NCI-H146 (cell line): ENCODE data around the gene ELMO2.
A peak's percentile ranks its signal among the peaks of the same experiment; 100 is the strongest.

ENCODE experiments used
- DNase-seq: peaks from one replicate; lab custom pipeline; 2025; lab: John Stamatoyannopoulos, UW

Gene ELMO2

DNA sequence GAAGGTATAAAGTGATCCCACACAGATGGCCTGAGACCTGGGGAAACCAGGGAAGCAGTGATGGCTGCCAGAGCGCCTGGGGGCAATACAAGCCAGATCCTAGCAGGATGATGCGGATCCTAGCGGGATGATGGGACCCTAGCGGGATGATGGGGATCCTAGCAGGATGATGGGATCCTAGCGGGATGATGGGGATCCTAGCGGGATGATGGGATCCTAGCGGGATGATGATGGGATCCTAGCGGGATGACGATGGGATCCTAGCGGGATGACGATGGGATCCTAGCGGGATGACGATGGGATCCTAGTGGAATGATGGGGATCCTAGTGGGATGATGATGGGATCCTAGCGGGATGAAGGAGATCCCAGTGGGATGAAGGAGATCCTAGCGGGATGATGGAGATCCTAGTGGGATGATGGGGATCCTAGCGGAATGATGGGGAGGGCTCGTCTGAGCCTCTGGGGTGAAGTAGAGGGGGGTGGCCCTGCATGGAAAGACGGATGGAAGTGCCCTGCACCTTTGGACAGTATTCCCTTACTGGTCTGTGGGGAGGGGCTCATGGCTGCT, 54.0 kb downstream of the ELMO2 start:
- DNase-seq = no peak

DNA sequence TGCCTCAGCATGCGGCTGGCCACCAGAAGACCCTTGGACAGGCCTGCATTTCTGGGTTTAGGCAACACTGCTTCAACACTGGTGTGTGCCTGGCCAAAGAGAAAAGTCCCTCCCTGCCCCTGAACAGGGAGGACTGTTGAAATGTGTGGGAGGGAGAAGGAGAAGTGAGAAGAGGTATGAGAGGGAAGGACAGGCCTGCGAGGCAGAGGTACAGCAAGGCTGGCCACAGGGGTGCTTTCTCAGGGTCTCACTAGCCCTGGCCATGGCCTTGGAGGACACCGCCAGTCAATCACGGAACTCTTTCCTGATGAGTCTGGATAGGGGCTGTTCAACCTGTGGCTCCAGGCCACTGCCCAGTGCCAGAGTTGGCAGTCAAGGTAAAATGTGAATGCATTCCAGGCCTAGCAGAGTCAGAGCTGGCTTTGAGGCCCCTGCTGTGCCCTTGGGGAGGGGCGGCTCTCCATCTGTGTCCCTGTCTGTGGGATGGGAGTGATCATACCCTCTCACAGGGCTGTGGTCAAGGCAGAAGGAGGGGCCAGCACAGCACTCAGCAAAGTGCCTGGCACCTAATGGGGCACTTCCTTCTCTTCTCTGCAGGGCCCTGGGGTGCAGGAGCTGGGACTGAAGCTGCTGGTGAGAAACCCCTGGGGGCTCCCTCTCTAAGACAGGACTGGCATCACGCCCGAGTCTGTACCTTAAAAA, 54.9 kb downstream of the ELMO2 start:
- no peak for DNase-seq

DNA sequence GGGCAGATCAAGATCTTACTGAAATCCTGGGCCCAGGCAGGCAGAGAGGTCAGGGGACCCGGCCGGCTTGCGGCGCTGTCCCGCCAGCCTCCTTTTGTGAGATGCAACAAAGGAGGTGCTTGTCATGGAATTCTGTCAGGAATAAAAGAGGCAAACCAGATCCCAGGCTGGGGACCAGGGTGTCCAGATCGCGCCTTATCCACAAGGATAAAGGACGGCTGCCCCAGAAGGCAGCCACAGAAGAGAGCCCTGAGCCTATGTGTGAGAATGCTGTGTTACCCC, 55.5 kb downstream of the ELMO2 start:
- no peak for DNase-seq

DNA sequence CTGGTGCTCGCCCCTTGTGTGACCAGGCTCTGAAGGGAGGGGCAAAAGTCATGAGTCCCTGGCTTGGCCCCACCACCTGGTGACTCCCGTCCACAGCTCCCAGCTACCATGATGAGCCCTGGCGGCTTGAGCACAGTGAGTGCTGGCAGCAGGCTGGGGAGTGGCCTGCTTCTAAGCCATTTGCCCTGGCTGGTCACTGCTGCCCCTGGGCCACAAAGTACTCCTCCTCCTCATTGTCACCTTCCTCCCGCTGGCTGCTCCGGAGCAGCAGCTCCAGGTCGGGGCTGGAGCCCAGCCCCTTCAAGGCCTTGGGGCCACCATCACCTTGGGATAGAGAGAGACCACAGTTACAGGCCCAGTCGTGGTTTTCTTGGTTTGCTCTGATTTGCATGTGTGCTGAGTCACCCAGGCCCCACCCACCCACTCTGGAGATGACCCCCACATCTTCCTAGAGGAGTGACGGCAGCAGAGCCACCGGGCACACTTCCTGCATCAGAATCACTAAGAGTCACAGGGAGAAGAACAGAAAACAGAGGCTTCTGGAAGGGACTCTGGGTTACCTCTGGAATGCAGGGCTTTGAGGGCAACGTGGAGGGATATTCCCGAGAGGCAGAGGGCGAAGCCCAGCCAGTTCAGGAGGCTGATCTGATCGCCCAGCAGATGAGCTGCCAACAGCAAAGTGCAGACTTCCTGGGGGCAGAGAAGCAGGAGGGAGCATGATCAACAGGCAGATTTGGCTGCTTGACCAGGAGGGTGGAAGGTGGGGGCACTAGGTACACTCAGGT, 56.0 kb downstream of the ELMO2 start:
- DNase-seq = no peak

DNA sequence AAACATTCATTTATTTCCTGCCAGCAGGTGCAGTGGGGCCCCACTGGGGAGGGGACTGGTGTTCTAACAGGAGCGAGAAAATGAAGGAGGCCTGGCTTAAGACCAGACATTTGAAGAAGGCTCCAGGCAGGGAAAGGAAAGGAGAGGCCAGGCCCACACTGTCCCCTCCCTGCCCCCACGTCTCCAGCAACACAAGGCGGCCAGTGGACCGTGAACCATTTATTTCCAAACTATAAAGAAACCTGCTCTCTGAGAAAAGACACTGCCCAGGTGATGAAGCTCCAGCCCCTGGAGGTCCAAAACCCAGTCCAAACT, 56.7 kb downstream of the ELMO2 start:
- DNase-seq = peak; percentile 58

DNA sequence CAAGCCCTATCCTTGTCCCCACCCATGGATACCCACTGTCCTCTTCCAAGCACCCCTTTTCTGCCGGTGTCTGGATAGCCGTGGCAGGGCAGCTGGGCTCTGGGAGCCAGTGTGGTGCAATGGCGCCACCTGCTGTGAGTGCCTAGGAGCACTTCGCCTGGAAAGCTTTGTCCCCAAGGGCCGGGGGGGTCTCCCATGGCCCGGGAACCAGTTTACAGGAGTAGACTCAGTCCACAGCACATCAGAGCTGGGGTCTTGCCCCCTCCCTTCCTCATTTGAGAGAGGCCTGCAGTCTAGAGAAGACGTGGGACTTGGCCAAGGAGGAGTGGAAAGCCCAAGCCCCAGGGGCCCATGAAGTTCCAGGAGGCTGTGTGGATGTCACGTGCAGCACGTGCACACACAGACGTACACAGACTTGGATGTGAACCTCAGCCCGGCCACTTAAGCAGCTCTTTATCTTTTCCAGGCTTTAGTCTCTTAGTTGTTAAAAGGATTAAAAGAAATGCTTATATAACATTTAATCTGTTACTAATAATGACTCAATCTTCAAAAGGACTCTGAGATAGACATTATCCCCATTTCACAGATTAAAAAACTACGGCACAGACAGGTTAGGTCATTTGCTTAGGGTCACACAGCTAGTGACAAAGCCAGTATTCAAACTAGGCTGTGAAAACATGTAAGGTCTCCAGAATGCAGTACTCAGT, 57.2 kb downstream of the ELMO2 start:
- peak; percentile 47 for DNase-seq

DNA sequence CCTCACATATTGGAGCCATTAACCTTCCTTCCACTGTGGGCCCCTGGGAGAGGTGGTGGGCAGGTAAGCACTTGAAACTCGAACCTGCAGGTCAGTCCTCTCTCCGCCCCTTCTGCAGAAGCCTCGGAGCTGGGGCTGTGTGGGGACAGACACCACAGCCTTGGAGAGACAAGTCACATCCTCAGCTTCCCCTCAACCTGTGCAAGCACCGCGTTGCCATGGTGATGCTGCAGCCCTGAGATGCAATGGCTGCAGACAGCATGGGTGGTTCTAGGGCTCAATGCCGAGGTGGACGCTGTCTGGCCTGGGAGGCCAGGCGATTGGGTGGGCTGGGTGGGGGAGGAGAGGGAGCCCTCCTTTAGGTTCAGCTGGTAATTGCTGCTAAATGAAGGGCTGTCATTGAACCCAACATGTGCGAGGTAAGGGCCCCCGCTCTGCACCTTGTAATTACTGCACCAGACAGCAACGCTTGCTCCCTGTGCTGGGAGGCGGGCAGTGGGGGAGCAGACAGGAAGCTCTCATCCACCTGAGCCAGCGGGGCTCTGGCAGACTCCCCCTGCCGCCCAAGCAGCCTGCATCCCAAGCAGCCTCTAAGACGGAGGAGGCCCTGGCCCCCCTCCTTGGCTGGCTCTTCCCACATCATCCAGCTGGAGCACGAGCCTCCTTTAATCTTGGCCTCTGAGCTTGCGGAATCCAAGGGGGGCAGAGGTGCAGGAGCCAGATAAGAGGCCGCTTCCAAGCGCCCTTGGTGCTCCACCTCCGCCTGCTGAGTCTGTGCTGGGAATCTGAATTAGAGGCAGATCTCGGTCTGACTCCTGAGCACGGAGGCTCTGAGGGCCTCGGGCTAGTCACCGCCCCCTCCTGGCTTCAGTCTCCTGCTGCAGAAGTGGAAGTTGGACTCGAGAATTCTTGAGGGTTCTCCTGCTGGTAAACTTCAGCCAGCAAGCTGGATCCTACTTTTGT, 58.3 kb downstream of the ELMO2 start:
- DNase-seq = no peak

DNA sequence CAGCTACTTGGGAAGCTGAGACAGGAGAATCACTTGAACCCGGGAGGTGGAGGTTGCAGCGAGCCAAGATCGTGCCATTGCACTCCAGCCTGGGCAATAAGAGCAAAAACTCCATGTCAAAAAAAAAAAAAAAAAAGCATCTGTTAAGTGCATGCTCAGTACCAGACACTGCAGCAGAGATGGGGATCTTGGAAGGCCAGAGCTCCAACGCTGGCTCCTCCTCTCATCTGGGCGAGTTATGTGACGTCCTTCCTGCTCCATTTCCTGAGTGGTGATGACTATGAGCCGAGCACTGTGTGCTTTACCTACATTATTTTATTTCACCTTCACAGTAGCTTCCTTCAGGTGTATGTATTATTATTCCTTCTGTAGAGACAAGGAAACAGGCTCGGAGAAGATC, 59.6 kb downstream of the ELMO2 start:
- DNase-seq = no peak

DNA sequence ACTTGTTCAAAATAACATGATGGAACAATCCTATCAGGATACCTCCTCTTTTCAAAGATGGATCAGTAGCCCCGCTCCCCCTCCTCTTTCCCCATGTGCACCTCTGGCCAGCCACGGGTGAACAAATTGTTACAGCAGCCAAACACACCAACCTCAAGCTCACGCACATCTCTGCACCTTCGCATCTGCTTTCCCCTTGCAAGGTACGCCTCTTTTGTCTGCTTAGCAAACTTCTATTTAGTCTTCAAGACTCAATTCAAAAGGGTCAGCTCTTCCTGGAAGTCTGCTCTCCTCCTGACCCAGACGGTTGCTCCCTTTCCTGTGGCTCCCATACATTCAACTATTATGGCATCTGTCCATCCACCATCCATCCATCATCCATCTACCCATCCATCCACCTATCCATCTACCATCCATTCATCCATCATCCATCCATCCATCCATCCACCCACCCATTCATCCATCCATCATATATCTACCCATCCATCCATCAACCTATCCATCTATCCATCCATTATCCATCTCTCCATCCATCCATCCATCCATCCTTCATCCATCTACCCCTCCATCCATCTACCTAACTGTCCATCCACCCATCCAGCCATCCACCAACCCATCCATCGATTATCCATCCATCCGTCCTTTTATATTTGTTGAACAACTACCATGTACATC, 61.8 kb downstream of the ELMO2 start:
- DNase-seq = no peak

DNA sequence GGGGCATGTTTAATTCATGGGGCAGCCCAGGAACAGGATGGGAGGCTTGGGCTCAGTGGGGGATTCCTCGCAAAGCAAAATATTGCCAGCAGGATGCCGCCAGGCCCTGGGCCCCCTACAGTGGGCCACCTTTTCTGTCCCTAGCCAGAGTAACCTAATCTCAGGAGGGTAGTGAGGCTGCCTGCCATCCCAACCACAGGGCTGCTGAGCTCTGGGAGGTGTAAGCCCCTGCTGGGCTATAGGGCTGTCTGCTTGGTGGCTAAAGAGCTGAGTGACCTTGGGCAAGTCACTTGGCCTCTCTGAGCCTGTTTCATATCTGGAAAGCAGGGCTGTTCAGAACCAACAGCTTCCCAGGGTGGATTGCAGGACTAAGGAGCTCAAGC, 62.4 kb downstream of the ELMO2 start:
- DNase-seq = peak; percentile 75

DNA sequence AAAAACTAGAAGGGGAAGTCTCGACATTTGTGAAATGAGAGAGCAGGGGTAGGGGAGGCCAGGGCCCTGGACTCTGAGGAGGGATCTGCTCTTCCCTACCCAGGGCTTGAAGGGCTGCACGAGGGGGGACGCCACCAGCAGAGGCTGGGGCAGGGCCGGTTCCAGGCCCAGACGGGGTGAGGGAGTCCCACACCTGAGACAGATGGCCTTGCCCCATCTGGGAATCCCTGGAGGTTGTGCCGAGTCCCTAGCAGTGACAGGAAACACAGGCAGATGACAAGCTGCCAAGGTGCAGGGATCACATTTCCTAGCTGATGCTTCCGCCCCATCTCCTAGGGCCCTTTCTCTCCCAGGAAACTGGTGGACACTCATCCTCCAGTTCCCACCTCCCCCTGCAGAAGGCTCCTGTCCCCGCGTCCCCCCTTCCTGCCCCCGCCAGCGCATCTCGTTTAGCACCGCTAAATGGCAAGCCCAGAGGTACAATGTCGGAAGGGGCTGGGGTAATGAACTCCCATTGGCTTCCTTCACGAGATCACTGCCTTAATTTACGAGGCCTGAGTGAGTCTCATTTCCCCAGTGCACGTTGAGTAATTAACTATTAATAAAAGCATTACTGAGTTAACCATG, 63.0 kb downstream of the ELMO2 start:
- DNase-seq = no peak

DNA sequence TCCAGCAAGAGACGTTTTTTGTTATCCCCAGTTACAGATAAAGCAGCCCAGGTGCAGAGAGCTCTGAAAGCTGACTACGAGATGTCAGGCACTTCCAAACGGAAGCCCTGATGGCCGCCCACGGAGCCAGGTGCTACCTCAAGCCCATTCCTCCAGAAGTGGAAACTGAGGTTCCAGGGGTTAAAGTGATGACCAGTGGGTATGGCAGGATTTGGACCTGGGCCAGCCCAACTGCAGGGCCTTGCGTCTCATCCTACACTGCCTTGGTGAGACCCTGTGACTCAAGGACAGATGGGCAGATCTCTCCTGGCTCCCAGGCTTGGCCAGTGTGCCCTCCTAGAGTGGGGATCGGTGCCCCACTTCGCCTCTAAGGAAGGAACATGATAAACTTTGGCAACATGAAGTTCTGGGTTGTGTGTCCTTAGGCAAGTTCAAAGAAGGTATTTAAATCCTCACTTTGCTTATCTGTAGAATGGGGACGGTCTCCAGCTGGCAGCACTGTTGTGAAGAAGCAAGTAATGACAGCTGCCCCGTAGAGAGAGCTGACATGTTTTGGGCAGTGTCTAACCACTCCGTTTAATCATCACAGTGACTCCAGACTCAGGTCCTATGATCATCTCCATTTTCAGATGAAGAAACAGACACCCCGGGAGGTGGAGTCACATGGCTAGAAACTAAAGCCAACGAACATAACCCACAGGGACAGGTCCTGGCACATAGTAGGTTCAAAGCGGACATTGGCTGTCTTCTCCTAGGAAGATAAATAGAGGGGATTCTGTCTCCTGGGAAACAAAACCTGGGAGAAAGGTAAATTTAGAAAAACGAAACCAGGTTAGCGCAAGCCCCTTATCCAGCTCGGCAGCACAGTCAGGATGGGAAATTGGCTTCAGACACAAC, 63.7 kb downstream of the ELMO2 start:
- DNase-seq = no peak

DNA sequence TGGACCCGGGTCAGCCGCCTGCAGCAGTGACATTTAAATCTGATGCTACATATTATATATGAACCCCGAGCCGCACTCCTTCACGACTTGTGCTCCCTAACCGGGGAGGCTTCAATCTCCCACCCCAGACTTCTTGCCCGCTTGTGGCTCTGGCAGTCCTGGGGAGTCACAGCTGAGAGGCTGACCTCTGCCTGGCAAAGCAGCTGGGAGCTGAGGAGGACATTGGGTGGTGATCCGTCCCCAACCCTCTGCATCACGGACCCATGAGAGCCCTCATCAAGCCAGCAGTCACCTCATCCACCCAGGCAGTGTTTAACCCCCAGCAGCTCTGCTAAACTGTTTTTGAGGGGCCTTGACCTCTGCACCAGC, 64.4 kb downstream of the ELMO2 start:
- DNase-seq = no peak

DNA sequence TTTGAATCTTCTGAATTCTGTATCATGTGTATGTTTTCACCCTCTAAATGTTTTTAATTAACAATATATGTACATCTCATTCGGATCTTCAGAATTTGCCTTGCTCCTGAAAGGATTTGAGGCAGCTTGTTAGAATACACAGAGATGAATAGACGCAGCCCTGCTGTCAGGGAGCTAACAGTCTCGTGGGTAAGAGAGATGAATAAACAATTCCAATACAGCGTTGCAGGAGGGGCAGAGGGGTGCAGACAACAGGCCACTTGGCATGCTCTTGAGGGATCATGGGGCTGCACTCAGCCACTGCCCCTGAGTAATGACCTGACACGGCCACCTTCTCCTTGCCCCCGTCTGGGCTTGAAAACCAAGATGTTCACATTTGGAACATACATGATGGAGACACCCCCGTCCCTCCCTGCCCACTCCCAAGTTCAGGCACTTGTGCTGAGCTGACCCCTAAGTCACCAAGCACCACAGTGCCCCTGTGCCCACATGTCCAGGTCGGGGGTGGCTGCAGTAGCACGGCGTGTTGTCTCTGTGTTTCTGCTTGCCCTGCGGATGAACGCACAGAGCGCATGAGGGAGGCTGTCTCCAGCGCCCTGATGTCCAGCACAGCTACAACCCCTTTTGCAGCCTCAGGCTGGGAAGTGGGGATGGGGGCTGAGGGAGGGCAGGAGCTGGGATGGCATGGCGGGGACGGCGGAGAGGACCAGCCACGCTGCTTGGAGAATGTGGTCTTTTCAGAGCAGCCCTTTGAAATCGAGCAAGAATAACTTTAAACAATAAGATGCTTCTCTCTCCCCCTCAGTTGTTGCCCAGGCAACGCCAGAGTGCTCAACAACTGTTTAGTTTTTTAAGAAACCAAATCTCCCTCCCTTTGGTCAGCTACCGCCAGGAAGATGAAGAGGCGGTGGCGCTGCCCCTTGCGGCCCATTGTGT, 65.1 kb downstream of the ELMO2 start:
- no peak for DNase-seq

DNA sequence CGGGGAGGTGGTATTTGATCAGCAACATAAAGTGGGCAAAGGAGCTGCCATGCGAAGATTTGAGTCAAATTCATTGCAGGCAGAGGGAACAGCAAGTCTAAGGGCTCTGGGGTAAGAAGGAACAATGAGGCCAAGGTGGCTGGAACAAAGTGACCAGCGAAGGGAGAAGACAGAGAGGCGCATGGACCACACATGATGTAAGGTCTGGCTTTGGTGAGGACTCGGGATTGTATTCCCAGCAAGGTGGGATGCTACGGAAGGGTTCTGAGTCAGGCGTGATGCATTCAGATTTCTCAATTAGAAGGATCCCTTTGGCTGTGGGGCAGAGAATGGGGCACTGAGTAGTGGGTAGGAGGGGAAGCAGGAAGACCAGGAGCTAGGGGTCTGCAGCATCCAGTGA, 67.4 kb downstream of the ELMO2 start:
- DNase-seq = no peak

DNA sequence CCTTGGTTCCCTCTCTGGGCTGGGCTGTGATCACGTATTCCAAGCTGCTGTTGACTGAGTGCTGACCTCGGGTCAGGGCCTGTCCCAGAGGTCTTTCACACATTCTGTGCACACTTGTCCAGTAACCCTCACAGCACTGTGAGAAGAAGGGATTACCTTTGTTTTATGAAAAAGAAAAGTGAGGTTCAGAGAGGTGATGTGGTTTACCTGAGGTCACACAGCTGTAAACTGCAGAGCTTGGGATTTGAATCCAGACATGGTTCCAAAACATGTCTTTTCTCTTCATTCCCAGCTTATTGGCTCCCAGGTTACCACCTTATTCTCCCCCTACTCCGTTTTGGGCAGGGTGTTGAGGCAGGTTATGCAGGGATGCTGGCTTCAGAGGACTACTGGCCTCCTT, 69.7 kb downstream of the ELMO2 start:
- DNase-seq = no peak

DNA sequence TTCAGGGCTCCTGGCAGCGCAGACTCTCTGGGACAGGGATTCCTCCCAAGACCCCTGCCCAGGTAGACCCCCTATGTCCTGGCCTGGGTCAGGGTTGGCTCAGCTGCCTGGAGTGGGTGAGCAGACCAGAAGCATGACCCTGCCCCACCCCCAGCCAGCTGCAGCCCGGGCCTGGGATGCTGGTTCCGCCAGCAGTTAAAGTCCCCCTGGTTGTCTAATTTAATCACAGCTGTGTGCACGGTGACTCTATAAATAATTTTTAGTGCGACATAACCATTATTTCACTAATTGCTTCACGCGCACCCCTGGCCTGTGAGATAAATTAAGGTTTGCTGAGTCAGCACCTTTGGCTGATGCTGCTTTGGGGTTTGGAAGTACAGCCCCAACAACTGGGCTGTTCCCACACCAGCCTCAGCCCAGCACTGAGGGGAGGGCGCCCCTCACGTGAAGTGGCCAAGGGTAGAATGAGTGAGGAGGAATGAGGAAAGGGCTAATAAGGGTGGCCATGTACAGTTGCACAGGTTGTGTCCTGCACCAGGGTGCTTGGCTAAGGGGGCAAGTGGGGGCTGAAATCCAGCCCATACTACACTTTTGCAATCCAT, 72.0 kb downstream of the ELMO2 start:
- DNase-seq = no peak

DNA sequence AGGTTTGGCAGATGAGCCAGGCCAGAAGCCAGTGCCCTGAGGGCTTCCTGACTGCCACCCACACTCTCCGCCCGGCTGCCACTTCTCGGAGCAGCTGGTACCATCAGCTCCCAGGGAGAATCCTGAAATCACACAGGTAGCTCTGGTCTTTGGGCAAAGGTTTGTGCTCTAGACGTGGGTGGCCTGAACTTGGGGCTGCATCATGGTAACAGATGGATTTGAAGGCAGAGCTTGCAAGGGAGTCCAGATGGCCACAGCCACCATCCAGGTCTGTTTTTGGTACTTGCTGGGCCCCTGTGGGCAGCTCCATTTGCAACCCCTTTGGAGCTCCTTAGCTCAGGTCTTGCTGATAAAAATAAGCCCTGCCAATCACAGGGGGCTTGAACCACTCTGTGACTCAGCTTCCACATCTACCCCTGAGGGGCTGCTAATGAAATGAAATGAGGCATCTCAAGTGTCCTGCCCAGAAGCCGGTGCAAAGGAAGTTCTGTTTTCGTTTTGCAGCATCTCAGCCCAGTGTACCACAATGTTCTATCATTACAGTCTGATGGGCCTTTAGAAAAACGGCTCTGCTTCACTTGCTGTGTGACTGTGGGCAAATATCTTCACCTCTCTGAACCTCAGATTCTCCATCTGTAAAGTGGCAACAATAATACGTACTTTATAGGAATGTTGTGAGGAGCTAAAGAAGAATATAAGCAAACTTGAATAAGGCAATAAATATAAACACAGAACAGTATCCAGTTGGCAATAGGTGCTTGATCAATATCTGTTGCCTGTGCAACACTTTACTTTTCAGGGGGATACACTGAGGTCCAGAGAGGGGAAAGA, 73.0 kb downstream of the ELMO2 start:
- no peak for DNase-seq
